Measurements from ENCODE around the gene USP15. TPM values are rescaled to one million over a fixed set of nuclear protein-coding genes. Genes with fewer than 3 reads are reported as not detected.
"Not testable (repeated sequence)": the region's sequence is repeated elsewhere in the genome, so short reads cannot be mapped to it uniquely, and the experiment has no call there.

The USP15 gene
- total and polyA plus RNA-seq, 12 donors: 26.7 to 76.0 (median 61.9) TPM

DNA sequence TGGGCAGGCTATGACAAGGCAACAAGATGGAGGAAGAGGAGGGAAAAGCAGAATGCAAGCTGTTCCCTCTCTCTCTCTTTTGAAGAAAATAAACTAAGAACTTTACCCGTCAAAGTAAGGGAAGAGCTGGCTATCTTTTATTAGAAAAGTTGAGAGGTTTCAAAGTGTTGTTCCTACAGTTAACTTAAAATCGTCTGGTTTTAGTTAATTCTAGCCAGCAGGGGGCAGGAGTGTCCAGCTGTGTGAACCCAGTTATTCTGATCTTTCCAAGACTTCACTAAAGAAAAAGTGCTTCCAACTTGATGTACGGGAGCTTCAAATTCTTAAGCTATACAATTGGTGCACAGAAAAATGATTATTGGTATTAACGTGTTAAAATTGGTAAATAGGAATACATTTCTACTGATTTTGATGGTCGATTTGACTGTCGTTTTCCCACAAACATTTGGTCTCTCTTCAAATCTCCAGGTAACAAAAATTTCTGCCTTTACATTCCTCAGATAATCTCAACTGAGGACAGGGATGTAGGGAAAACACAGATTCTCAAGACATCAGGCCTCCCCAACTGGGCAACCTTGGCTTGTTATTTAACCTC is 178.0 kb downstream of the USP15 start:
- 13 to 14% methylated on average over 6 of the region's 6 CpGs for WGBS, 2 donors
- TF ChIP-seq, protein P1, sequence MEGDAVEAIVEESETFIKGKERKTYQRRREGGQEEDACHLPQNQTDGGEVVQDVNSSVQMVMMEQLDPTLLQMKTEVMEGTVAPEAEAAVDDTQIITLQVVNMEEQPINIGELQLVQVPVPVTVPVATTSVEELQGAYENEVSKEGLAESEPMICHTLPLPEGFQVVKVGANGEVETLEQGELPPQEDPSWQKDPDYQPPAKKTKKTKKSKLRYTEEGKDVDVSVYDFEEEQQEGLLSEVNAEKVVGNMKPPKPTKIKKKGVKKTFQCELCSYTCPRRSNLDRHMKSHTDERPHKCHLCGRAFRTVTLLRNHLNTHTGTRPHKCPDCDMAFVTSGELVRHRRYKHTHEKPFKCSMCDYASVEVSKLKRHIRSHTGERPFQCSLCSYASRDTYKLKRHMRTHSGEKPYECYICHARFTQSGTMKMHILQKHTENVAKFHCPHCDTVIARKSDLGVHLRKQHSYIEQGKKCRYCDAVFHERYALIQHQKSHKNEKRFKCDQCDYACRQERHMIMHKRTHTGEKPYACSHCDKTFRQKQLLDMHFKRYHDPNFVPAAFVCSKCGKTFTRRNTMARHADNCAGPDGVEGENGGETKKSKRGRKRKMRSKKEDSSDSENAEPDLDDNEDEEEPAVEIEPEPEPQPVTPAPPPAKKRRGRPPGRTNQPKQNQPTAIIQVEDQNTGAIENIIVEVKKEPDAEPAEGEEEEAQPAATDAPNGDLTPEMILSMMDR (IDR thresholded peaks at IDR 0.05): peak; percentile 44 to 78 (median 72)
- ATAC-seq: peak in 1 of 8 donors; percentile 57
- intact Hi-C loops (cut with DNase I): loop anchor here (2.0 to 10.0 kb wide), 8 partner anchors 137 to 629 kb away; no protein-coding TSS in a partner anchor
- Histone ChIP-seq H3K27me3 (peaks cover 0 to 22% (median 18%) of the 10 kb centered on the region in 7 donors), H3K27ac (no peak overlapping the region), H3K4me3 (no peak overlapping the region), H3K36me3 (no peaks in the 10 kb centered on the region), H3K9me3 (peaks cover 0 to 29% (median 13%) of the 10 kb centered on the region in 11 donors), H3K4me1 (peaks cover 0 to 18% (median 13%) of the 10 kb centered on the region in 9 donors)
- peak in 1 of 2 donors; percentile 47 for DNase-seq

DNA sequence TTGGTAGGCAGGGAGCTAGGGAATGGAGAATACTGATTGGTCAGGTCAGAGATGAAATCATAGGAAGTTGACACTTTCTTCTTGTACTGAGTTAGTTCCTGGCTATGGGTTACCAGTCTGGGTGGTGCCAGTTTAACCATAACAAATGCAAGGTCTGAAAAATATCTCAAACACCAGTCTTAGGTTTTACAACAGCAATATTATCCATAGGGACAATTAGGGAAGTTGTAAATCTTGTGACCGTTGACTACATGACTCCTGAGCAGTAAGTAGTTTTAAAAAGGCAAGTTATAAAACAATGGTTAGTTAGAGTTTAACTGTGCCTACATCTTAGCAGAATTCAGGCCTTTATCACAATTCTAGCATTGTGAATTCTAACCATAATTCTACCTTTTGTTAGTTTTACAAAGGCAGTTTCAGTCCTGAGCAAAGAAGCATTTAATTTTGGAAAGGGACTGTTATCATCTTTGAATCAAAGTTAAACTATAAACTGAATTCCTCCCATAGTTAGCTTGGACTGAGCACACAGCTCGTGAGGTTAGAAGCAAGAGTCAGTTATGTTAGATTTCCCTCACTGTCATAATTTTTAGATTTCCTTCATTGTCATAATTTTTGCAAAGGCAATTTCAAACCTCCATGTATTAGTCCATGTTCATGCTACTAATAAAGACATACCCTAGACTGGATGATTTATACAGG is 186.7 kb downstream of the USP15 start:
- TF ChIP-seq, protein P1 (IDR thresholded peaks at IDR 0.05): no peak
- DNase-seq: no peak
- H3K36me3 ChIP-seq: no peaks in the 10 kb centered on the region
- intact Hi-C loops (cut with DNase I): no loop called here
- H3K4me3 ChIP-seq: no peak overlapping the region
- H3K27me3 ChIP-seq: no peaks in the 10 kb centered on the region
- no peak for ATAC-seq
- H3K9me3 ChIP-seq: peaks cover 0 to 35% (median 14%) of the 10 kb centered on the region in 11 donors
- H3K27ac ChIP-seq: no peak overlapping the region
- WGBS, 2 donors: 73 to 87% methylated on average over 2 of the region's 2 CpGs
- H3K4me1 ChIP-seq: no peaks in the 10 kb centered on the region

DNA sequence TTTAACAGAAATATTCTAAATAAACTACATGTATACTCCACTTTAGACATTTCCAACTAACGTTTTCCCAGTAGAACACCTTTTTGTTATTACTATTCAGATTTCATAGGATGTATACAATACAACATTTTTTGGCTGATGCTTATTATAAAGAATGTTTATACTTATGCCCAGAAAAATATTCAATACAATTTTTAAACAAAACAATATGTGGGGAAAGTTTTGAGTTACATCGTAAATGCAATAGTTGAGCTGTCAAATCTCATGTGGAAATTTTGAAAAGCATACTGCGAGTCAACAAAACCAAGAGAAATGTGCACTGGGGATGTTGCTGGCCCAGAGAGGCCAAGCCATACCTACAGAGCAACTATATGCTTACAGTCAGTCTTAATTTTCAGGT is 188.2 kb downstream of the USP15 start:
- no peaks in the 10 kb centered on the region for H3K27me3 ChIP-seq
- no peaks in the 10 kb centered on the region for H3K4me1 ChIP-seq
- H3K36me3 ChIP-seq: no peaks in the 10 kb centered on the region
- ATAC-seq (no peak), DNase-seq (no peak)
- TF ChIP-seq, protein P1 (IDR thresholded peaks at IDR 0.05): no peak
- peaks cover 0 to 23% (median 14%) of the 10 kb centered on the region in 11 donors for H3K9me3 ChIP-seq
- WGBS, 2 donors: 88 to 94% methylated on average over 3 of the region's 3 CpGs
- intact Hi-C loops (cut with DNase I): no loop called here
- H3K4me3 ChIP-seq: no peak overlapping the region
- H3K27ac ChIP-seq: no peak overlapping the region

DNA sequence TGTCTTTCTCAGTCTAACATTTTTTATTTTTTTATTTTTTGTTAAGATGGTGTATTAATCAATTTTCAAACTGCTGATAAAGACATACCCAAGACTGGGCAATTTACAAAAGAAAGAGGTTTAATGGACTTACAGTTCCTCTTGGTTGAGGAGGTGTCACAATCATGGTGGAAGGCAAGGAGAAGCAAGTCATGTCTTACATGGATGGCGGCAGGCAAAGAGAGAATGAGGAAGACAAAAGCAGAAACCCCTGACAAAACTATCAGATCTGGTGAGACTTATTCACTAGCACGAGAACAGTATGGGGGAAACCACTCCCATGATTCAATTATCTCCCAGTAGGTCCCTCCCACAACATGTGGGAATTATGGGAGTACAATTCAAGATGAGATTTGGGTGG is 195.2 kb downstream of the USP15 start:
- H3K4me3 ChIP-seq; H3K36me3 ChIP-seq; intact Hi-C loops (cut with DNase I); DNase-seq; ATAC-seq; H3K4me1 ChIP-seq; H3K27ac ChIP-seq; H3K9me3 ChIP-seq; H3K27me3 ChIP-seq: not testable (repeated sequence)
- 60 to 61% methylated on average over 2 of the region's 2 CpGs for WGBS, 2 donors

DNA sequence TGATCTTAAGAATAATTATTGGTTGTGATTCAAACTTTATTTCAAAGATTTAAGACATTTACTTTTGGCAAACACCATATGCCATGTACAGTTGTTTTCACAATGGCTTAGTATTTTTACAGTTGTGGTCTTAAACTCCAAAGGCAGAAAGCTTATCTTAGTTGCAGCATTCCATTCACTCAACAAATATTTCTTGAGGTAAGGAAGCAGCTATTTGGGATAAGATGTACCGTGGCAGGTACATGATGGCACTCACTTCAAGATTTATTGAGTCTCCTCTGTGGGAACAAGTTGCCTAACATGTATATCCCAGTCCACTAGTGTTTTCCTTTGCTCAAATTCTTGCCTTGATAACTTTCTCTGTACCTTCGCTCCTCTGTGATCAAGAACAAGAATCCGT is 198.4 kb downstream of the USP15 start:
- no peak for DNase-seq
- ATAC-seq: no peak
- Histone ChIP-seq H3K27me3 (peaks cover 0 to 3% (median 0%) of the 10 kb centered on the region in 7 donors), H3K9me3 (peaks cover 0 to 15% (median 6%) of the 10 kb centered on the region in 11 donors), H3K4me1 (no peaks in the 10 kb centered on the region), H3K4me3 (no peak overlapping the region), H3K27ac (no peak overlapping the region), H3K36me3 (no peaks in the 10 kb centered on the region)
- intact Hi-C loops (cut with DNase I): no loop called here
- 70 to 73% methylated on average over 3 of the region's 3 CpGs for WGBS, 2 donors
- TF ChIP-seq, protein P1 (IDR thresholded peaks at IDR 0.05): no peak
